Heart left ventricle (tissue), 16 donors: ENCODE measurements around the gene CMTM5. TPM values are rescaled to one million over a fixed set of nuclear protein-coding genes. Genes with fewer than 3 reads are reported as not detected.

ENCODE experiments used
- ATAC-seq, 4 donors: fragments of 200-7000 bp; cut with Tn5 transposase; one replicate each; pipeline ENCODE4 v1.9.1; 2020 to 2022; ENCODE audit warnings: moderate library complexity in 4 of 4, mild to moderate bottlenecking in 3 of 4, moderate number of reproducible peaks in 1 of 4
- DNase-seq, 5 donors: peaks; one replicate each; pipeline ENCODE4 v3.0.0-alpha.2; 2020
- H3K27ac ChIP-seq, 12 donors: fragments of 200-600 bp; sonication (generic) in 4 of 12; one replicate each; pipeline versions ENCODE4 v1.5.0 to v1.8.0; 2016 to 2022; ENCODE audit warnings: mild to moderate bottlenecking in 2 of 12
- H3K27me3 ChIP-seq, 9 donors: fragments of 200-600 bp; sonication (generic) in 2 of 9; one replicate each; pipeline versions ENCODE4 v1.5.1 to v1.8.0; 2016 to 2022; ENCODE audit warnings: mild to moderate bottlenecking in 3 of 9
- H3K36me3 ChIP-seq, 9 donors: fragments of 200-600 bp; sonication (generic) in 2 of 9; one replicate each; pipeline versions ENCODE4 v1.5.0 to v1.8.0; 2018 to 2022; ENCODE audit warnings: mild to moderate bottlenecking in 2 of 9
- H3K4me1 ChIP-seq, 12 donors: fragments of 200-600 bp; sonication (generic) in 4 of 12; one replicate each; pipeline versions ENCODE4 v1.5.0 to v1.8.0; 2016 to 2022; ENCODE audit warnings: mild to moderate bottlenecking in 3 of 12
- H3K4me3 ChIP-seq, 12 donors: fragments of 200-600 bp; sonication (generic) in 4 of 12; one replicate each; pipeline versions ENCODE4 v1.5.0 to v1.8.0; 2017 to 2022; ENCODE audit warnings: mild to moderate bottlenecking in 9 of 12, moderate library complexity in 4 of 12
- H3K9me3 ChIP-seq, 12 donors: fragments of 200-600 bp; sonication (generic) in 4 of 12; one replicate each; pipeline versions ENCODE4 v1.5.0 to v1.8.0; 2016 to 2022; ENCODE audit warnings: mild to moderate bottlenecking in 1 of 12
- CTCF ChIP-seq, 12 donors: fragments of 200-600 bp; sonication (generic) in 4 of 12; IDR thresholded peaks; one replicate each; pipeline versions ENCODE4 v1.5.0 to v1.8.0; 2018 to 2022; ENCODE audit warnings: antibody characterized with exemption in 12 of 12, mild to moderate bottlenecking in 5 of 12
- POLR2A ChIP-seq, 2 donors: fragments of 450-650 bp; IDR thresholded peaks; one replicate each; pipeline ENCODE4 v1.6.1; 2017; ENCODE audit warnings: antibody characterized with exemption in 2 of 2, mild to moderate bottlenecking in 2 of 2, moderate library complexity in 2 of 2
- WGBS, 4 donors: extraction: QIAGEN DNeasy Blood & Tissue Kit in 2 of 4; methylation state at CpG; one replicate each; pipeline versions ENCODE4 v1.1.5 to v1.1.7; 2013 to 2018; 5-methylcytosine and 5-hydroxymethylcytosine counted together
- intact Hi-C, 10 donors: fragments of 100-400 bp; cut with DNase I; formaldehyde crosslinking; loops; one replicate each; pipeline versions ENCODE4 v1.11.1 to v1.14.2; 2022
- polyA plus RNA-seq, 2 donors: library from polyadenylated mRNA; stranded (reverse); fragments of 200-250 nt; gene quantifications; one replicate each; pipeline ENCODE4 v1.2.3, GENCODE V29; 2013
- total RNA-seq, 9 donors: library from RNA; depleted of rRNA in 2 of 9; stranded (reverse); fragments of >200 nt in 2 of 9; fragmentation: NEBNext Ultra II Directional in 3 of 9; extraction: Animal tissue kit (Norgen Biotek cat#: 25700) in 3 of 9; gene quantifications; one replicate each; pipeline versions ENCODE4 v1.1.0 to v1.2.4, GENCODE V29; 2016 to 2023
- donor health status: ischemic (EF 13 %, LVEDD 7.1; RV severe dilation, severe dysfunction).
- donor health status: healthy with polysubstance abuse.
- donor health status: DM: no; HTN: yes; CAD: no.
- donor health status: DM: no; HTN: no; CAD: no.
- donor health status: ischemic (EF 25% LVEDD 6.9; RV normal size, moderate dysfunction).
- donor health status: ischemic (EF 25% LVEDD 5.7; RV mildly dilated, moderate dysfunction).
- donor health status: healthy.
- donor health status: DM: yes; HTN: yes; CAD: no.
- donor health status: ischemic (EF 35%, LVEDD 5.7; RV mildly dilated, moderate dysfunction).
- donor health status: nonischemic (EF 11% LVEDD 7.7; RV severe dilation, severe dysfunction).
- donor health status: DM: yes; HTN: yes; CAD: no.
- donor health status: PGD.
- donor health status: ischemic (EF 29% LVEDD 5.4; RV normal size, mild dysfunction).
- donor health status: nonischemic (EF 23%, LVEDD 6.1; RV moderate dilation, normal function).

The CMTM5 gene
- total and polyA plus RNA-seq, 11 donors = 0.32 to 1.8 (median 0.75) TPM; not detected in 4

- TF ChIP-seq CTCF (IDR thresholded peaks at IDR 0.05) (no peak), POLR2A (IDR thresholded peaks at IDR 0.05) (peak in 1 of 2 donors; percentile 40)
- DNase-seq (peak in 1 of 5 donors; percentile 58), ATAC-seq (no peak)
- H3K27ac ChIP-seq = peak overlapping the region in 7 of 12 donors; percentile 26 to 91 (median 73)
- no peaks in the 10 kb centered on the region for H3K27me3 ChIP-seq
- H3K4me1 ChIP-seq = peaks cover 0 to 21% (median 1%) of the 10 kb centered on the region in 12 donors
- WGBS, 4 donors = 49 to 67% (median 63%) methylated on average over 15 to 16 of the region's 16 CpGs
- H3K36me3 ChIP-seq = peaks cover 0 to 69% (median 48%) of the 10 kb centered on the region in 9 donors
- intact Hi-C loops = no loop called here
- no peak overlapping the region for H3K4me3 ChIP-seq
- no peaks in the 10 kb centered on the region for H3K9me3 ChIP-seq
These were observed 36.8 kb downstream of the CMTM5 start for GRCh38 chr14:23413681-23414080.

GRCh38 chr14:23414254-23414653 is 37.4 kb downstream of the CMTM5 start:
- Histone ChIP-seq H3K27ac (peak overlapping the region in 9 of 12 donors; percentile 6 to 91 (median 68)), H3K27me3 (no peaks in the 10 kb centered on the region), H3K36me3 (peaks cover 0 to 75% (median 54%) of the 10 kb centered on the region in 9 donors), H3K4me3 (no peak overlapping the region), H3K4me1 (peaks cover 0 to 15% (median 0%) of the 10 kb centered on the region in 12 donors), H3K9me3 (no peaks in the 10 kb centered on the region)
- DNase-seq (peak in 1 of 5 donors; percentile 27), ATAC-seq (no peak)
- intact Hi-C loops = no loop called here
- TF ChIP-seq POLR2A (IDR thresholded peaks at IDR 0.05) = no peak
- TF ChIP-seq CTCF (IDR thresholded peaks at IDR 0.05) = no peak
- 20 to 37% (median 23%) methylated on average over 3 of the region's 3 CpGs for WGBS, 4 donors

- DNase-seq (peak in 1 of 5 donors; percentile 60), ATAC-seq (no peak)
- no peaks in the 10 kb centered on the region for H3K9me3 ChIP-seq
- intact Hi-C loops = no loop called here
- H3K36me3 ChIP-seq = peaks cover 0 to 80% (median 59%) of the 10 kb centered on the region in 9 donors
- TF ChIP-seq POLR2A (IDR thresholded peaks at IDR 0.05) = no peak
- no peak for TF ChIP-seq CTCF (IDR thresholded peaks at IDR 0.05)
- H3K27me3 ChIP-seq = no peaks in the 10 kb centered on the region
- H3K4me3 ChIP-seq = no peak overlapping the region
- WGBS, 4 donors = 55 to 83% (median 74%) methylated on average over 25 to 39 of the region's 39 CpGs
- peaks cover 0 to 14% (median 0%) of the 10 kb centered on the region in 12 donors for H3K4me1 ChIP-seq
- H3K27ac ChIP-seq = peak overlapping the region in 9 of 12 donors; percentile 11 to 91 (median 68)
These were observed 38.3 kb downstream of the CMTM5 start for GRCh38 chr14:23414906-23415820.
